GM18858 (cell line): ENCODE results near the gene ECT2.
"Not testable (repeated sequence)": the region's sequence is repeated elsewhere in the genome, so short reads cannot be mapped to it uniquely, and the experiment has no call there.

Experiments
- ATAC-seq: cut with Tn5 transposase; IDR thresholded peaks from one replicate; pipeline ENCODE4 v1.9.1; 2021; ENCODE audit not compliant: unreplicated experiment

Gene ECT2

DNA sequence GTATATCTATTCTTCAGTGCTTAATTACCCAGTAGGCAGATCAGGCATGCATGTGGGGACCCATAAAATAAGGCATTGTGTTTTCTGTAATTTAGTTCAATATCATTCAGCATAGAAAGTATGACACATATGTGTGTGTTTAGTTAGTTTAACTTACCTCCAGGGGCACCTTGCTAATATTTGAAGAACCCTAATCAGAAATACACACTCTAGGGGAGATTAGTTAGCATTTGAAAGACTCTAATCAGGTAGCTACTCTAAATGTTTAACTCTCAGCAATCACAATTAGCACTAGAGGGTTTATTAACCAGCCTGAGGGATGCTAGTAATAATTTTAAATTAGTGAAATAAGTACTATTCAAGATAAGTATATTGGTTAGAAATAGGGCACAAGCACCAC, 104.5 kb downstream of the ECT2 start:
- ATAC-seq: no peak

DNA sequence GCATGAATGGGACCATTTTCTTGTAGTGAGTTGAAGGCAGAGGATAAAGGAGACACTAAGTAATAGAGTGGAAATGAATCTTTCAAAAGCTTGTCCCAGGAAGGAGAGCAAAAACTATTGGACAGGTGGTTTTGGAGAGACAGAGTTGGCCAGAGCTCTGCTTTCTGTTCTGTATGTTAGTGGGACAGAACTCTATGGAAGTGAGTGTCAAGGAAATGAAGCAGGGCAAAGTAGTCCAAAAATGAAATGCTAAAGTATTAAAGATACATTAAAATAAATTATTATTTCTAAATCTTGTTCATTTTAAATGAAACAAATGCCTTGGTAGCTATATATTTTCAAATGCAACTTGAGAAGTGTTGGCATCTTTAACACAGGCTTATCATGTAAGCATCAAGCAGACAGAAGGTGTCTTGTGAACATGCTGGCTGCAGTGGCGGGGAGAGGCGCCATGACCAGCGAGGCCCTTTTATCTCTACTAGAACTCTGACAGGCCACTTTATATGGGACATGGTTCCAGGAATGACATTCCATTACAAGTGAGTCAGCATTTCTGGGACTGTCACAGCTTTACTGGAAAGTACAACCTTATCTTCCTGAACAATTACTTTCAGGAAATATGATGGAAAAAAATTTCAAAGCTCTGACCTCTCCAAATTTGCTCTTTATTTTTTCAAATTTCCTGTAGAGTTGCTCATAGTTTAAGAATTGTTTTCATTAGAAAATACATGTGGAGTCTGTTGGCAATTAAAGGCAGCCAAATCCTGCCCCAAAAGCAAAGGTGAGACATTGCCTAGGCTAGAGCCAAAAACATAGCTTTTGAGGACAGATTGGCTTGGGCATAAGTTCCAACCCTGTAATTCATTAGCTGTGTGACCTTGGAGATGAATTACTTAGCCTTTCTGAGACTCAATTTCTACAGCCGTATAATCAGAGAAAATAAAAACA, 106.5 kb downstream of the ECT2 start:
- ATAC-seq: no peak

DNA sequence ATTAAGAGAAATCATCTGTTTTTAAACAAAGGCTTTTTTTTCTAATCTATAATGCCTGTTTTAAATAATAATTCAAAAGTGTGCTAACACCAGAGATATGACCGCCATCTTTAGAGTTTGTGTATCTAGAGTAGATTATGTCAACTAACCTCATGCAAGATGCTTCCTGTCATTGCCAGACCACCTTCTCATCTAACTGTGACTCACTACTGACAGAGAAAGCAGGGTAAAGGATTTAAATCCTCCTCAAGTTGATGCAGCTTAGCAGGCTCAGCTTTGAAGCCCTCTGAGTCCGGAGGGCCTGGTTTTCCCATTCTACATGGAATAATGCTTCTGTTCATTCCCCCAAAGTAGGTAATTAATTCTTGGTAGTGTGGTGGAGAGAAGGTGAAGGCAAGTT, 108.5 kb downstream of the ECT2 start:
- ATAC-seq: no peak

DNA sequence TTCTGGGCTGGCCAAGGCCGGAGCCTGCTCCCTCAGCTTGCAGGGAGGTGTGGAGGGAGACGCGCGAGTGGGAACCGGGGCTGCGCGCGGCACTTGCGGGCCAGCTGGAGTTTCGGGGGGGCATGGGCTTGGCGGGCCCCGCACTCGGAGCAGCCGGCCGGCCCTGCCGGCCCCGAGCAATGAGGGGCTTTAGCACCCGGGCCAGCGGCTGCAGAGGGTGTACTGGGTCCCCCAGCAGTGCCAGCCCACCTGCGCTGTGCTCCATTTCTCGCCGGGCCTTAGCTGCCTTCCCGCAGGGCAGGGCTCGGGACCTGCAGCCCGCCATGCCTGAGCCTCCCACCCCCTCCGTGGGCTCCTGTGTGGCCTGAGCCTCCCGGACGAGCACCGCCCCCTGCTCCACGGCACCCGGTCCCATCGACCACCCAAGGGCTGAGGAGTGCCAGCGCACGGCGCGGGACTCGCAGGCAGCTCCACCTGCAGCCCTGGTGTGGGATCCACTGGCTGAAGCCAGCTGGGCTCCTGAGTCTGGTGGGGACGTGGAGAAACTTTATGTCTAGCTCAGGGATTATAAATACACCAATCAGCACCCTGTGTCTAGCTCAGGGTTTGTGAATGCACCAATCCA, 116.3 kb downstream of the ECT2 start:
- not testable (repeated sequence) for ATAC-seq

DNA sequence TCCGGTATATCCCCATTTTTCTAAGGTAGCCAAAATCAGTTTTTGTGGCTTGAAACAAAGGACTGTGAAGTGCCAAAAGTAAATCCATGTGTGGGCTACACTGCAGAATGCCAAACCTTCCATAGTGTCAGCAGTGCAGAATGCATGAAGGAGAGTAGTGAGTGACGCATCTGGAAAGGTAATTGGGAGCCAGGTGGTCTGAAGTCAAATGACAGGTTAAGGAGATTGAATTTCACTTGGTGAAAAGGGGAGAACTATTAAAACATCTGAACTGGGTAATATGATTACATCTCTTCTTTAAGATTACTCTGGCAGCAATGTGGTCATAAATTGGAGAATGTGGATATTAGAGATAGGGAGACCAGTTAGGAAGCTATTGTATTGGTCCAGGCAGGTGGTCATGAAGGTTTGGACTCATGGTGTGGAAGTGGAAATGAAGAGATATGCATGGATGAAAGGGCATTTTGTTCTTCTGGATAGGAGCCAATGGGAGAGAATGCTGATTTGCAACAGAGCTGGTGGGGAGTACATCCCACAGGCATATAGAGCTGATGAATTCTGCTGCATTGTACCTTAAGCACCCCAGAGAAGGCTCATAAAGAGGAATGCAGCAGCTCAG, 118.2 kb downstream of the ECT2 start:
- ATAC-seq: no peak

DNA sequence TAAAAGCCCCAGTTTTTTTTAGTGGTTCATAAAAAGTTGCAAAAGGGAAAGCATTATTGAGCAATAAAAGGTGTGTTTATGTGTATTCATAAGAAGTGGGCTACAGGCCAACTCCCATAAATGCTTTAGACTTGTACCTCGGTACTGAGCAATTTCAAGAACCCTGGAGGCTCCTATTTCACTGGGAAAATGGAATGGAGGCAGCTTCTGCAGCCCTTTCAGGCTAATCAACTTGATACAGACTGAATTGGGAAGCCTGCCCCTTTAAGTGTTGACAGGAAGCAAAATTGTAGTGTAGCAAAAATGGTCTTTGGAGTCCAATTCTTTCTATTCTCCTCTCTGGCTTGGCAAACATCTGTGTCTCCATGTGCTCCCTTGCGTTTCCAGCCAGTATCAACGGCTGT, 118.8 kb downstream of the ECT2 start:
- ATAC-seq: no peak

DNA sequence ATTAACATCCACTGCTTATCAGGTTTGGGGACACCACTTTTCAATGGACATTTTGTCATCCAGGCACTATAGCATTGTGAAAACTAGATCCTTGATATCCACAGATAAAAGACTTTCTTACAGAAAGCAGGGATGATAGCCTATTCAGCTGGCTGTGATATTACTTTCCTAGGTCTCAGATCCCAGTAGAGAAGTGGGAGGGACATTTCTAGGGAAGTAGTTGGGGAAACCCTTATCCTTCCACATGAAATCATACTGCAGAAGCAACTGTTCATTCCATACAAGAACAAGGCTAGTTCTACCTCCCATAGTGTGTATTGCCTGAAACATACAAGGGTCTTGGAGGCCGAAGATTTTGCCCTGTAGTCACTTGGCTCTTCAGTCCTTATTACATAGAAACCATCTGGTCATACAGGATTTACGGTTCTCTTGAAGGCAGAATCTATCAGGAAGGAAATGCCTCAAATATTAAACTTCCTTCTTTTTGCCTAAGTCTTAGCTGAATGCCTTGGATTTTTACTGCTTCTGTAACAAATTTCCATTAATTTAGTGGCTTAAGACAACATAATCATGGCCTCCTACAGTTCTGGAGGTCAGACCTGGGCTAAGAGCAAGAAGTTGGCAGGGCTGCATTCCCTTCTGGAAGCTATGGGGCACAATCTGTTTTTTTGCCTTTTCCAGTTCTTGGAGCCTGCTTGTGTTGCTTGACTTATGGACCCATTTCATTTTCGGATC, 119.4 kb downstream of the ECT2 start:
- ATAC-seq: no peak
